ENCODE data around the gene HMOX2. TPM values are rescaled to one million over a fixed set of nuclear protein-coding genes. Genes with fewer than 3 reads are reported as not detected.
A peak's percentile ranks its signal among the peaks of the same experiment; 100 is the strongest.

Gene HMOX2
- total RNA-seq, 1 donor from 2014 or later, result 53.8 TPM

DNA sequence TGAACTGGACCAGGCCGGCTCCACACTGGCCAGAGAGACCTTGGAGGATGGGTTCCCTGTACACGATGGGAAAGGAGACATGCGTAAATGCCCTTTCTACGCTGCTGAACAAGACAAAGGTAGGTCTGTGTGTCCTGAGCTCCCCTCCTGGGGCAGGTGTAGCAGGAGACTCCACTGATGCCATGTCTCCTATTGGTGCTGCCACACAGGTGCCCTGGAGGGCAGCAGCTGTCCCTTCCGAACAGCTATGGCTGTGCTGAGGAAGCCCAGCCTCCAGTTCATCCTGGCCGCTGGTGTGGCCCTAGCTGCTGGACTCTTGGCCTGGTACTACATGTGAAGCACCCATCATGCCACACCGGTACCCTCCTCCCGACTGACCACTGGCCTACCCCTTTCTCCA lies 33.2 kb downstream of the HMOX2 start:
- Histone ChIP-seq H3K27ac (no peak overlapping the region), H3K9me3 (no peaks in the 10 kb centered on the region), H3K4me1 (peaks cover 47% of the 10 kb centered on the region), H3K4me3 (no peak overlapping the region), H3K36me3 (peaks cover 79% of the 10 kb centered on the region), H3K27me3 (ENCODE audit: low read depth) (no peaks in the 10 kb centered on the region)
- no peak for DNase-seq
- TF ChIP-seq, protein P1, sequence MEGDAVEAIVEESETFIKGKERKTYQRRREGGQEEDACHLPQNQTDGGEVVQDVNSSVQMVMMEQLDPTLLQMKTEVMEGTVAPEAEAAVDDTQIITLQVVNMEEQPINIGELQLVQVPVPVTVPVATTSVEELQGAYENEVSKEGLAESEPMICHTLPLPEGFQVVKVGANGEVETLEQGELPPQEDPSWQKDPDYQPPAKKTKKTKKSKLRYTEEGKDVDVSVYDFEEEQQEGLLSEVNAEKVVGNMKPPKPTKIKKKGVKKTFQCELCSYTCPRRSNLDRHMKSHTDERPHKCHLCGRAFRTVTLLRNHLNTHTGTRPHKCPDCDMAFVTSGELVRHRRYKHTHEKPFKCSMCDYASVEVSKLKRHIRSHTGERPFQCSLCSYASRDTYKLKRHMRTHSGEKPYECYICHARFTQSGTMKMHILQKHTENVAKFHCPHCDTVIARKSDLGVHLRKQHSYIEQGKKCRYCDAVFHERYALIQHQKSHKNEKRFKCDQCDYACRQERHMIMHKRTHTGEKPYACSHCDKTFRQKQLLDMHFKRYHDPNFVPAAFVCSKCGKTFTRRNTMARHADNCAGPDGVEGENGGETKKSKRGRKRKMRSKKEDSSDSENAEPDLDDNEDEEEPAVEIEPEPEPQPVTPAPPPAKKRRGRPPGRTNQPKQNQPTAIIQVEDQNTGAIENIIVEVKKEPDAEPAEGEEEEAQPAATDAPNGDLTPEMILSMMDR (IDR thresholded peaks at IDR 0.05), result no peak
- no peak for ATAC-seq
- intact Hi-C loops (cut with DNase I), result no loop called here

DNA sequence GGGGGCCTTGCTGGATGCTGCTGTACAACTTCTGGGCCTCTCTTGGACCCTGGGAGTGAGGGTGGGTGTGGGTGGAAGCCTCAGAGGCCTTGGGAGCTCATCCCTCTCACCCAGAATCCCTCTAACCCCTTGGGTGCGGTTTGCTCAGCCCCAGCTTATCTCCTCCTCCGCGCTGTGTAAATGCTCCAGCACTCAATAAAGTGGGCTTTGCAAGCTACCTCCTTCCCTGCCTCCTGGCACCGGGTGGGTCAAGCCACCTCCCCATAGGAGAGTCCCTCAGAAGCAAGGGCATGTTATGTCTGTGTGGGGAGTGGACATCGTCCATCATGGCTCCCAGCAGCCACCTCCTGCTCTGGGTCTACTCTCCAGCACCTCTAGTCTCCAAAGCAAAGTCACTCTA lies 33.9 kb downstream of the HMOX2 start:
- Histone ChIP-seq H3K4me1 (peaks cover 49% of the 10 kb centered on the region), H3K9me3 (no peaks in the 10 kb centered on the region), H3K36me3 (peaks cover 79% of the 10 kb centered on the region), H3K4me3 (no peak overlapping the region), H3K27ac (no peak overlapping the region), H3K27me3 (ENCODE audit: low read depth) (no peaks in the 10 kb centered on the region)
- TF ChIP-seq, protein P1 (IDR thresholded peaks at IDR 0.05), result no peak
- no peak for ATAC-seq
- no peak for DNase-seq
- intact Hi-C loops (cut with DNase I), result no loop called here

DNA sequence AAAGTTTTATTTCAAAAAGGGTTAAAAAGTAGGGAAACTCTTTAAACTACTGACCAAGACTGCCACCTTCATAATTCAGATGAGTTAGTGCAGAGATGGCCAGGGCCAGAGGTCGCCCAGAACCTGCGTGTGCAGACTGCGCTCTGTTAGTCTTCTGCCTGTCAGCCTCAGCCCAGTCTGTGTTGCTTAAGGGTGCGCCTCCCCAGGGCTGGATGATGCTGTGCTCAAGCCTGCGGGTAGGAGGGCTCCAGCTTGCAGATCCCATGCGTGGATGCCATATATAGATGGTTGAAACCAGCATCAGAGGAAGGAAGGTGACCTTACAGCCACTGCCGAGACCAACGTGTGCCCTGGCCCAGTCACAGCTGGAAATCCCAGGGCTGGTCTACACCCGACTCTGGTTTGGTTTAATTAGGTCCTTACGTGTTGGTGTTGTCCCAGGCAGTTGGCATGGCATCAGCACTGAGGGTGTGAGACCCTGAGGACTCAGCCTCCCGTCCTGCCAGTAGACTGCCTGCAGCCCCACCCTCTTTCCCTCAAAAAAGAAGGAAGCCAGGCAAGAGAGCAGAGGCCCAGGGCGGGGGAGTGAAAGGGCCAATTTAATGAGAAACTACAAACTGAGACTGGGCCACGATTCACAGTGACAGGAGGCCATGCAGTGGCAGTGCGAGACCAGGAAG lies 34.7 kb downstream of the HMOX2 start:
- H3K27me3 ChIP-seq (ENCODE audit: low read depth), result no peaks in the 10 kb centered on the region
- ATAC-seq, result no peak

DNA sequence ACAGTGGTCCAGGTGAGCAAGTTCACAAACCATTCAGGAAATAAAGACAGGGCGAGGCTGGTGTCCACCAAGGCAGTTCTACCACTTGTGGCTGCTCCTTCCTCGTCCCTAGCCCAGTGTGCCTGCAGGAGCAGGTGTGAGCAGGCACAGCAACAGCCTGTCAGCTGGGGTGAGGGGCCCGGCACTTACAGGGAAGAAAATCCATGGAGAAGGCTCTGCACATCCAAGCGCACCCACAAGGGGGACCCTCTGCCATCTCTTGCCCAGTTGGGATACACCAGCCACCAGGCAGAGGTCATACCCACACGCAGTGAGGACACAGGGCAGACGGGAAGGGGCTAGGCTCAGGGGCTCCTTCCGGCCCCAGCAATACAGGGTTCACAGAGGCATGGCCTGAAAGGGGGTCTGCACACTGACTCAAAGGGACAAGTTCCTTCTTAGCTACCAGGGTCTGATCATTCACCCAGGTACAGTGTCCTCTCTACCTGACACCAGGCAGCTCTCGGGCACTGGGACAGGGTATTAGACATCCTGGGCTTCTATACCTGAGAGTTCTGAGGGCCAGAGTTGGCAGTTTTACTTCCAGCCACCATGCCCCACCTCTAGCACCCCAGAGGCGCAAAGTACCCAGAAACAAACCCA lies 35.4 kb downstream of the HMOX2 start:
- intact Hi-C loops (cut with DNase I), result no loop called here
- Histone ChIP-seq H3K27me3 (ENCODE audit: low read depth) (no peaks in the 10 kb centered on the region), H3K4me1 (peaks cover 50% of the 10 kb centered on the region), H3K9me3 (no peaks in the 10 kb centered on the region), H3K27ac (no peak overlapping the region), H3K36me3 (peaks cover 71% of the 10 kb centered on the region), H3K4me3 (no peak overlapping the region)
- ATAC-seq (peak; percentile 17 to 32), DNase-seq (no peak)
- TF ChIP-seq, protein P1 (IDR thresholded peaks at IDR 0.05), result peak; percentile 45

More for the DNA sequence above, 34.7 kb downstream of the HMOX2 start:
- H3K9me3 ChIP-seq, result no peaks in the 10 kb centered on the region
- DNase-seq, result no peak
- peaks cover 75% of the 10 kb centered on the region for H3K36me3 ChIP-seq
- intact Hi-C loops (cut with DNase I), result no loop called here
- H3K27ac ChIP-seq, result no peak overlapping the region
- H3K4me3 ChIP-seq, result no peak overlapping the region
- peaks cover 51% of the 10 kb centered on the region for H3K4me1 ChIP-seq
- TF ChIP-seq, protein P1 (IDR thresholded peaks at IDR 0.05), result no peak

DNA sequence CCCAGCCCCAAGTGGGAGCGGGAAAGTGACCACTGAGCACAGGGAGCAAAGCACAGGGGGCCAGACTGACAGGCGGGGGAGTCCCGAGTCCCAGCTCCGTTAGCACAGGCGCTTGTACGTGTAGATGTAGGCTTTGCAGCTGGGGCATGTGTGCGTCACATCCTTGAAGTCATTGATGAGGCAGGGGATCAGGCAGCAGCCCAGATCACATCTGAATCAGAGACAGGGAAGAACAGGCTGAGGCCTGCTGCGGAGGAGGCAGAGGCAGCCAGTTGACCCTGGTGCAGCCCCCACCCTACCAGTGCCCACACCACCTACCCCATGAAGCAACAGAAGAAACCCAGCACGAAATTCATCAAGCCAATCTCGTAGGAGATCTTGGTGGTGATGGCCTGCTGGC lies 36.3 kb downstream of the HMOX2 start:
- no peak overlapping the region for H3K4me3 ChIP-seq
- TF ChIP-seq, protein P1 (IDR thresholded peaks at IDR 0.05), result no peak
- DNase-seq, result no peak
- H3K36me3 ChIP-seq, result peaks cover 62% of the 10 kb centered on the region
- intact Hi-C loops (cut with DNase I), result no loop called here
- no peak for ATAC-seq
- H3K27me3 ChIP-seq (ENCODE audit: low read depth), result no peaks in the 10 kb centered on the region
- no peaks in the 10 kb centered on the region for H3K9me3 ChIP-seq
- H3K27ac ChIP-seq, result no peak overlapping the region
- peaks cover 49% of the 10 kb centered on the region for H3K4me1 ChIP-seq
